ENCODE measurements around the gene ZP3. TPM values are rescaled to one million over a fixed set of nuclear protein-coding genes. Genes with fewer than 3 reads are reported as not detected.

ZP3 gene
- total RNA-seq, 2 experiments from 2014 or later = 0.64 to 0.94 TPM

Other genes with a start within 250 kb of the ZP3 start
- gene SRRM3, start 223.1 kb upstream of the ZP3 start, total RNA-seq = under 1 TPM in 1 of 2 experiments, not detected in 1; 0.09 TPM
- 10 to 100 TPM; 36.5 to 62.9 TPM for gene HSPB1, start 122.3 kb upstream of the ZP3 start, total RNA-seq
- gene YWHAG, start 66.0 kb upstream of the ZP3 start, total RNA-seq = 100 to 1,000 TPM in 1 of 2 experiments, 10 to 100 TPM in 1; 80.8 to 115 TPM
- gene SSC4D, start 15.3 kb upstream of the ZP3 start, total RNA-seq = under 1 TPM; 0.23 to 0.64 TPM
- gene DTX2, start 36.8 kb downstream of the ZP3 start, total RNA-seq = 10 to 100 TPM; 31.2 to 43.8 TPM
- 1 to 10 TPM in 1 of 2 experiments, not detected in 1; 1.1 TPM for gene UPK3B, start 85.6 kb downstream of the ZP3 start, total RNA-seq
- gene SPDYE16, start 118.3 kb downstream of the ZP3 start, total RNA-seq = under 1 TPM in 1 of 2 experiments, not detected in 1; 0.52 TPM
- gene POMZP3, start 202.3 kb downstream of the ZP3 start, total RNA-seq = 10 to 100 TPM; 11.6 to 13.5 TPM

All from activated CD8-positive, alpha-beta memory T cell treated with anti-CD3 and anti-CD28 coated beads, Interleukin-2, amount 10 ng/mL, durations not matched to agents 7 days and 5 days (primary cell).